Calu3 (cell line): ENCODE data around the gene TOR4A. TPM values are rescaled to one million over a fixed set of nuclear protein-coding genes. Genes with fewer than 3 reads are reported as not detected.
A peak's percentile ranks its signal among the peaks of the same experiment; 100 is the strongest.
"Not testable (repeated sequence)": the region's sequence is repeated elsewhere in the genome, so short reads cannot be mapped to it uniquely, and the experiment has no call there.

Experiments used
- BruUV-seq: library from RNA; stranded (reverse); fragments of 400-500 nt; replicated peaks from 2 replicates; lab custom pipeline; 2021; lab: Mats Ljungman, UMichigan
- CTCF ChIA-PET: fragments of 300-600 bp; sonication (Branson Sonifier 250); formaldehyde crosslinking; loops from one replicate; lab custom pipeline; 2022; ENCODE audit warnings: antibody characterized with exemption; lab: Charles Lee
- DNase-seq: peaks from one replicate; pipeline ENCODE4 v3.0.0; 2022
- H3K27ac Mint-ChIP-seq: one replicate; pipeline ENCODE4 v1.8.0; 2022; ENCODE audit warnings: mixed read lengths; ENCODE audit not compliant: unreplicated experiment
- H3K27me3 Mint-ChIP-seq: one replicate; pipeline ENCODE4 v1.8.0; 2022; ENCODE audit warnings: mixed read lengths; ENCODE audit not compliant: unreplicated experiment
- H3K36me3 Mint-ChIP-seq: one replicate; pipeline ENCODE4 v1.8.0; 2022; ENCODE audit warnings: mild to moderate bottlenecking, moderate library complexity, mixed read lengths; ENCODE audit not compliant: insufficient read depth, unreplicated experiment
- H3K4me1 Mint-ChIP-seq: one replicate; pipeline ENCODE4 v1.8.0; 2022; ENCODE audit warnings: mild to moderate bottlenecking, low read depth, mixed read lengths; ENCODE audit not compliant: unreplicated experiment
- H3K4me3 Mint-ChIP-seq: one replicate; pipeline ENCODE4 v1.8.0; 2022; ENCODE audit warnings: mild to moderate bottlenecking, low read depth, moderate library complexity, mixed read lengths; ENCODE audit not compliant: unreplicated experiment
- H3K9me3 Mint-ChIP-seq: one replicate; pipeline ENCODE4 v1.8.0; 2022; ENCODE audit warnings: low read depth, mixed read lengths; ENCODE audit not compliant: unreplicated experiment
- intact Hi-C: fragments of 100-400 bp; cut with micrococcal nuclease; formaldehyde crosslinking; loops from one replicate; pipeline ENCODE4 v1.10.0; 2022; ENCODE audit not compliant: unreplicated experiment
- total RNA-seq: library from RNA; stranded (reverse); gene quantifications from 2 replicates; pipeline ENCODE4 v1.2.3, GENCODE V29; 2022
- TF ChIP-seq, protein P1 (sequence below): fragments of 200-600 bp; IDR thresholded peaks from one replicate; pipeline ENCODE4 v1.8.0; 2022; ENCODE audit warnings: antibody characterized with exemption; ENCODE audit not compliant: unreplicated experiment

Gene TOR4A
- total RNA-seq, 1 experiment from 2014 or later: 51.8 TPM

GRCh38 chr9:137240841-137241489 lies 36.6 kb upstream of the TOR4A start, which contains the start of gene TUBB4B:
Gene TUBB4B (plus strand): TSS chr9:137241287. CDS start chr9:137241361, 74 bp downstream.
- intact Hi-C loops: no loop called here

DNA sequence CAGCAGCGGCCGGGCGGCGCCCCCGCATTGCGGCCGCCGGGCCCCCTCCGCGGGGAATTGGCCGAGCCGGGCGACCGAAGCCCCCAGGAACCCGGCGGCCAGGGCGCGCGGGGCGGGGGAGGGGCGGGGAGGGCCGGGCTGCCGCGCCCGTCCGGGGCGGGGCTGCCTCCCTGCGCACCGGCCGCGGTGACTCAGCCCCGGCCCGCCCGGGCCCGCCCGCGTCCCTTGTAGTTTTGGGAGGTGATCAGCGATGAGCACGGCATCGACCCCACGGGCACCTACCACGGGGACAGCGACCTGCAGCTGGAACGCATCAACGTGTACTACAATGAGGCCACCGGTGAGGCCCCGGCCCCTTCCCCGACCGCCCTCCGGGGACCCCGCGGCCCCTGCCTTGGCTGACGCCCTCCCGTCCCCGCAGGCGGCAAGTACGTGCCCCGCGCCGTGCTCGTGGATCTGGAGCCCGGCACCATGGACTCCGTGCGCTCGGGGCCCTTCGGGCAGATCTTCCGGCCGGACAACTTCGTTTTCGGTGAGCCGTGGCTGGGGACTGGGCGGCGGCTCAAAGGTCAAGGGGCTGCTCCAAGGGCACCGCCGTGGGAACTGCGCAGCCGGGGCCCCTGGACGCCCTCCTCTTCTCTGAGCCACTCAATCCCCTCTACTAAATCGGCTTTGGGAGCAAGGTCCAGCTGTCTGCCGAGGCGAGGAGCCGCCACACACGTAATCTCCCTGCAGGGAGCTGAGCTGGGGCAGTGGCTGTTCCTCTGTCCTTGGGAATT lies 35.8 kb upstream of the TOR4A start:
- H3K4me3 Mint-ChIP-seq: peak overlapping the region; percentile 76
- H3K4me1 Mint-ChIP-seq: peaks cover 28% of the 10 kb centered on the region
- DNase-seq: peak; percentile 59
- TF ChIP-seq, protein P1, sequence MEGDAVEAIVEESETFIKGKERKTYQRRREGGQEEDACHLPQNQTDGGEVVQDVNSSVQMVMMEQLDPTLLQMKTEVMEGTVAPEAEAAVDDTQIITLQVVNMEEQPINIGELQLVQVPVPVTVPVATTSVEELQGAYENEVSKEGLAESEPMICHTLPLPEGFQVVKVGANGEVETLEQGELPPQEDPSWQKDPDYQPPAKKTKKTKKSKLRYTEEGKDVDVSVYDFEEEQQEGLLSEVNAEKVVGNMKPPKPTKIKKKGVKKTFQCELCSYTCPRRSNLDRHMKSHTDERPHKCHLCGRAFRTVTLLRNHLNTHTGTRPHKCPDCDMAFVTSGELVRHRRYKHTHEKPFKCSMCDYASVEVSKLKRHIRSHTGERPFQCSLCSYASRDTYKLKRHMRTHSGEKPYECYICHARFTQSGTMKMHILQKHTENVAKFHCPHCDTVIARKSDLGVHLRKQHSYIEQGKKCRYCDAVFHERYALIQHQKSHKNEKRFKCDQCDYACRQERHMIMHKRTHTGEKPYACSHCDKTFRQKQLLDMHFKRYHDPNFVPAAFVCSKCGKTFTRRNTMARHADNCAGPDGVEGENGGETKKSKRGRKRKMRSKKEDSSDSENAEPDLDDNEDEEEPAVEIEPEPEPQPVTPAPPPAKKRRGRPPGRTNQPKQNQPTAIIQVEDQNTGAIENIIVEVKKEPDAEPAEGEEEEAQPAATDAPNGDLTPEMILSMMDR: no peak
- CTCF ChIA-PET: interaction anchor here (1.1 kb wide), 1 partner anchor 13 kb away, joined by 4 read pairs; no protein-coding TSS in a partner anchor
- peaks cover 67% of the 10 kb centered on the region for H3K36me3 Mint-ChIP-seq
- peaks cover 12% of the 10 kb centered on the region for H3K27me3 Mint-ChIP-seq
- no TSS peak for BruUV-seq
- H3K27ac Mint-ChIP-seq: peak overlapping the region; percentile 100
- no peaks in the 10 kb centered on the region for H3K9me3 Mint-ChIP-seq
- intact Hi-C loops: no loop called here

More at GRCh38 chr9:137240841-137241489, 36.6 kb upstream of the TOR4A start, which contains the start of gene TUBB4B:
- no TSS peak for BruUV-seq
- peak; percentile 94 for DNase-seq
- Mint-ChIP-seq H3K9me3 (no peaks in the 10 kb centered on the region), H3K4me3 (peak within 1 kb of the TSS; percentile 76), H3K36me3 (peaks cover 67% of the 10 kb centered on the region), H3K4me1 (peaks cover 28% of the 10 kb centered on the region), H3K27me3 (peaks cover 12% of the 10 kb centered on the region), H3K27ac (peak within 1 kb of the TSS; percentile 100)
- TF ChIP-seq, protein P1: no peak
- CTCF ChIA-PET: interaction anchor here (0.8 to 1.4 kb wide), 2 partner anchors 14 to 182 kb away, joined by 3 to 5 read pairs; partner anchors contain the start of gene EXD3

DNA sequence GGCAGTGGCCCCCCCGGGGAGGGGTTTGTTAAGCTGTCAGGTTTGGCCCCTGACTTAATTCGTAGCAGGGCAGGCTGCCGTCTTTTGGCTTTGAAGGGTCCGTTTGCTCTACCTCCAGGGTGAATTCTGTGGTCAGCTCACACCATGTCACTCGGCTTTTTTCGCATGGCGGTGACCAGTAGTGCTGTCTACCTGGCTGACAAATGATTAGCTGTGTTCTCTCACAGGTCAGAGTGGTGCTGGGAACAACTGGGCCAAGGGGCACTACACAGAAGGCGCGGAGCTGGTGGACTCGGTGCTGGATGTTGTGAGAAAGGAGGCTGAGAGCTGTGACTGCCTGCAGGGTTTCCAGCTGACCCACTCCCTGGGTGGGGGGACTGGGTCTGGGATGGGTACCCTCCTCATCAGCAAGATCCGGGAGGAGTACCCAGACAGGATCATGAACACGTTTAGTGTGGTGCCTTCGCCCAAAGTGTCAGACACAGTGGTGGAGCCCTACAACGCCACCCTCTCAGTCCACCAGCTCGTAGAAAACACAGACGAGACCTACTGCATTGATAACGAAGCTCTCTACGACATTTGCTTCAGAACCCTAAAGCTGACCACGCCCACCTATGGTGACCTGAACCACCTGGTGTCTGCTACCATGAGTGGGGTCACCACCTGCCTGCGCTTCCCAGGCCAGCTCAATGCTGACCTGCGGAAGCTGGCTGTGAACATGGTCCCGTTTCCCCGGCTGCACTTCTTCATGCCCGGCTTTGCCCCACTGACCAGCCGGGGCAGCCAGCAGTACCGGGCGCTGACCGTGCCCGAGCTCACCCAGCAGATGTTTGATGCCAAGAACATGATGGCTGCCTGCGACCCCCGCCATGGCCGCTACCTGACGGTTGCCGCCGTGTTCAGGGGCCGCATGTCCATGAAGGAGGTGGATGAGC lies 35.0 kb upstream of the TOR4A start:
- DNase-seq: no peak
- no TSS peak for BruUV-seq
- Mint-ChIP-seq H3K27ac (peak overlapping the region; percentile 85), H3K9me3 (no peaks in the 10 kb centered on the region), H3K36me3 (peaks cover 67% of the 10 kb centered on the region), H3K4me1 (peaks cover 25% of the 10 kb centered on the region), H3K4me3 (peak overlapping the region; percentile 76), H3K27me3 (peaks cover 12% of the 10 kb centered on the region)
- TF ChIP-seq, protein P1: no peak
- CTCF ChIA-PET: interaction anchor here (1.1 kb wide), 1 partner anchor 12 kb away, joined by 4 read pairs; no protein-coding TSS in a partner anchor
- intact Hi-C loops: no loop called here

DNA sequence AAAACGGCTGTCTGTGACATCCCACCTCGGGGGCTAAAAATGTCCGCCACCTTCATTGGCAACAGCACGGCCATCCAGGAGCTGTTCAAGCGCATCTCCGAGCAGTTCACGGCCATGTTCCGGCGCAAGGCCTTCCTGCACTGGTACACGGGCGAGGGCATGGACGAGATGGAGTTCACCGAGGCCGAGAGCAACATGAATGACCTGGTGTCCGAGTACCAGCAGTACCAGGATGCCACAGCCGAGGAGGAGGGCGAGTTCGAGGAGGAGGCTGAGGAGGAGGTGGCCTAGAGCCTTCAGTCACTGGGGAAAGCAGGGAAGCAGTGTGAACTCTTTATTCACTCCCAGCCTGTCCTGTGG lies 34.3 kb upstream of the TOR4A start:
- H3K9me3 Mint-ChIP-seq, intact Hi-C loops, DNase-seq: not testable (repeated sequence)
- Mint-ChIP-seq H3K27ac (peak overlapping the region; percentile 55), H3K4me1 (peaks cover 18% of the 10 kb centered on the region), H3K4me3 (peak overlapping the region; percentile 76), H3K36me3 (peaks cover 67% of the 10 kb centered on the region), H3K27me3 (peaks cover 12% of the 10 kb centered on the region)
- BruUV-seq: TSS peak; percentile 73
- CTCF ChIA-PET: interaction anchor here (0.6 kb wide), 1 partner anchor 112 kb away, joined by 3 read pairs; no protein-coding TSS in a partner anchor
